ENCODE data around the gene AOC3. TPM values are rescaled to one million over a fixed set of nuclear protein-coding genes. Genes with fewer than 3 reads are reported as not detected.

The AOC3 gene
- total and polyA plus RNA-seq, 2 of the 8 experiments (the other 6 are each of a cell fraction or from before 2014, with no cell fraction given) = 2.5 to 2.7 TPM

- no peak overlapping the region for H3K4me2 ChIP-seq (ENCODE audit: insufficient read depth in 1 of 2, low read depth in 2 of 2, low read length in 2 of 2)
- H3K18ac ChIP-seq (ENCODE audit: extremely low read depth, low read length) = no peak overlapping the region
- H3K9ac ChIP-seq (replicated peaks in 1 of 4; ENCODE audit: extremely low read depth in 1 of 4, low read depth in 3 of 4, low read length in 3 of 4) = no peak overlapping the region; a peak in 1 of 7 replicates
- H2BK5ac ChIP-seq (ENCODE audit: low read depth, low read length) = no peak overlapping the region
- H3K14ac ChIP-seq (ENCODE audit: insufficient read length) = no peak overlapping the region
- DNase-seq (ENCODE audit: low read depth in 1 of 2, low spot score in 2 of 2) = no peak
- no peaks in the 10 kb centered on the region for H4K20me1 ChIP-seq (replicated peaks in 1 of 2; ENCODE audit: control insufficient read depth in 1 of 2, insufficient read depth in 2 of 2, low read length in 2 of 2)
- H3K4ac ChIP-seq (replicated peaks; ENCODE audit: insufficient read length, low read depth, low read length) = no peak overlapping the region
- H2BK120ac ChIP-seq (replicated peaks; ENCODE audit: low read depth, low read length) = no peak overlapping the region
- no peak overlapping the region for H2AFZ ChIP-seq (ENCODE audit: low read length)
- WGBS, 2 experiments (ENCODE audit: extremely low coverage in 1 of 2, insufficient coverage in 1 of 2, insufficient read length in 1 of 2, insufficient replicate concordance in 2 of 2, low coverage in 1 of 2, low lambda C conversion rate in 2 of 2, missing lambda C conversion rate in 1 of 2) = 86% methylated on average over 4 of the region's 4 CpGs; no CpG with 5 or more reads in 1 of the 2 experiments
- no peak overlapping the region for H4K5ac ChIP-seq (ENCODE audit: insufficient read length, low read depth, low read length)
- ChIA-PET CTCF (ENCODE audit: partially characterized antibody) (interaction anchor here (1.1 to 2.4 kb wide), 5 partner anchors 17 to 72 kb away, joined by 4 to 10 read pairs (median 7); partner anchors contain the start of gene AOC2), POLR2A (ENCODE audit: partially characterized antibody) (interaction anchor here (1.1 to 1.5 kb wide), 4 partner anchors 20 to 132 kb away, joined by 3 to 6 read pairs (median 4); partner anchors contain the start of genes CNTD1, COA3 and RPL27)
- no peaks in the 10 kb centered on the region for H3K79me2 ChIP-seq (ENCODE audit: control insufficient read depth in 1 of 2, insufficient read depth in 2 of 2, low read length in 2 of 2)
- H4K91ac ChIP-seq (replicated peaks; ENCODE audit: insufficient read length, low read length) = no peak overlapping the region
- H3K27me3 ChIP-seq (replicated peaks in 1 of 4; ENCODE audit: control insufficient read depth in 3 of 4, extremely low read depth in 1 of 4, insufficient read depth in 3 of 4, low read length in 3 of 4) = no peaks in the 10 kb centered on the region
- H2BK12ac ChIP-seq (ENCODE audit: low read depth, low read length) = no peak overlapping the region
- no peak overlapping the region for H3K23ac ChIP-seq (ENCODE audit: insufficient read length)
- H3K56ac ChIP-seq (replicated peaks; ENCODE audit: insufficient read length, low read depth, low read length) = no peak overlapping the region
- no peak overlapping the region for H2AK5ac ChIP-seq (ENCODE audit: low read depth, low read length)
- H3K79me1 ChIP-seq (ENCODE audit: low read depth, low read length) = no peaks in the 10 kb centered on the region
- H4K8ac ChIP-seq (ENCODE audit: extremely low read depth, insufficient read depth, low read length) = no peak overlapping the region; the same call in 1 of the 2 replicates
- no peaks in the 10 kb centered on the region for H3K36me3 ChIP-seq (ENCODE audit: control insufficient read depth in 2 of 4, insufficient read depth in 4 of 4, low read length in 3 of 4)
- H2BK15ac ChIP-seq (ENCODE audit: low read length) = no peak overlapping the region
- no peak overlapping the region for H3K4me3 ChIP-seq (ENCODE audit: extremely low read depth in 1 of 4, insufficient read depth in 2 of 4, low read depth in 3 of 4, low read length in 4 of 4)
- H3K27ac ChIP-seq (ENCODE audit: low read depth, low read length) = no peak overlapping the region
- no peak for TF ChIP-seq ZNF274 (IDR thresholded peaks at IDR 0.05; ENCODE audit: borderline replicate concordance, extremely low read depth, low read length)
- no peak for TF ChIP-seq TEAD4 (IDR thresholded peaks at IDR 0.05; ENCODE audit: low read depth, low read length)
- no peak for TF ChIP-seq CBX5 (IDR thresholded peaks at IDR 0.05; ENCODE audit: low read depth, low read length)
- peaks cover 2 to 5% of the 10 kb centered on the region in 2 experiments; a peak in 1 of 4 replicates for H3K9me3 ChIP-seq (ENCODE audit: insufficient read depth in 2 of 2, low read depth in 1 of 2, low read length in 1 of 2)
- H2BK20ac ChIP-seq (ENCODE audit: low read length) = no peak overlapping the region
- H3K23me2 ChIP-seq (ENCODE audit: low read depth, low read length) = no peaks in the 10 kb centered on the region
- no peaks in the 10 kb centered on the region for H3K4me1 ChIP-seq (replicated peaks in 1 of 4; ENCODE audit: control insufficient read depth in 3 of 4, insufficient read depth in 4 of 4, low read length in 3 of 4)
- no peak for FAIRE-seq
Observed at GRCh38 chr17:42866216-42866615, 15.2 kb downstream of the AOC3 start.

All from H1 (cell line).